ENCODE results near the gene MACROD2.

Gene MACROD2

DNA sequence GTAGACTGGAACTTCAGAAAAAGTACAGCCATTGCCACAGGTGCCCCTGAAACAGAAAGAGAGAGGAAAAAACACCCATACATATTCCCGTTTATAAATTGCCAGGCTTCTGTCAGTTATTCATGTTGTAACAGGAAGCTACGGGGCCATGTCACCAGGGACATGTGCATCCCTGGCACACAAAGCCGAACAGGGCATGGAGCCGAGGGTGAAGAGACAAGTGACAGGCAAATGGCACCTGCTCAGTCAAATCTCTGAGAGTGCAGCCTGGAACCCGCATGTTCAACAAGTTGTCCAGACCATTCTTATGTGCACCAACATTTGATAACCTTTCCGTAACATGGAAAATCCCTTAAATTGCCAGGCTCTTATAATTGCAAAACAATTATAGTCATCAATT is 1837.2 kb downstream of the MACROD2 start:
- Histone ChIP-seq H3K9me3 (ENCODE audit: insufficient read depth, low read length) (no peaks in the 10 kb centered on the region), H3K79me2 (ENCODE audit: insufficient read depth, low read length) (no peaks in the 10 kb centered on the region), H3F3A (ENCODE audit: insufficient read depth) (no peaks in the 10 kb centered on the region), H3K4me3 (ENCODE audit: insufficient read depth, low read length, poor library complexity, severe bottlenecking) (no peak overlapping the region), H3K27ac (ENCODE audit: low read depth, low read length) (no peak overlapping the region), H3K4me2 (ENCODE audit: low read depth, low read length, poor library complexity, severe bottlenecking) (no peak overlapping the region), H3K9me2 (replicated peaks; ENCODE audit: insufficient read depth, low read length) (no peaks in the 10 kb centered on the region), H3K36me3 (ENCODE audit: low read length) (no peaks in the 10 kb centered on the region), H3K27me3 (ENCODE audit: low read length) (peaks cover 5% of the 10 kb centered on the region; the same call in 1 of the 2 replicates), H2AFZ (ENCODE audit: low read depth, low read length, severe bottlenecking) (no peak overlapping the region), H4K20me1 (ENCODE audit: low read depth, low read length) (no peaks in the 10 kb centered on the region), H3K9ac (ENCODE audit: low read length) (no peak overlapping the region)
- TF ChIP-seq EZH2phosphoT487 (conservative IDR thresholded peaks at IDR 0.05; ENCODE audit: low read length) (no peak), CTCF (IDR thresholded peaks at IDR 0.05; ENCODE audit: insufficient read depth, low read length, poor library complexity, severe bottlenecking) (no peak)

DNA sequence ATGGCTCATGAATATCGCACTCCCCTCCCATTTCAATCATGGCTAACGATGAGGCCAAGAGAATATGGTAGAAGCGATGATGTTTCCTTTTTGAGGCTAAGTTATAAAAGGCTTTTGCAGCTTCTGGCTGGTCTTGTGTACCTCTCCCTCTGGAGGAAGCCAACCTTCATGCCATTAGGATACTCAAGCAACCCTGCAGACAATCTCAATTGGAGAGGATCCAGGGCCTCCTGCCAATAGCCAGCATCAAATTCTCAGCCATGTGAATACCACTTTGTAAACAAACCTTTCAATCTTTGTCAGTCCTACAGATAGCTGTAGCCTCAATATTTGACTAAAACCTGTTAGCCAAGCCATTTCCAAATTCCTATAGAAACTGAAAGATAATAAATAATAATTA is 1839.5 kb downstream of the MACROD2 start:
- Histone ChIP-seq H3K4me2 (ENCODE audit: low read depth, low read length, poor library complexity, severe bottlenecking) (no peak overlapping the region), H3K27me3 (ENCODE audit: low read length) (peaks cover 5% of the 10 kb centered on the region; the same call in 1 of the 2 replicates)

GRCh38 chr20:15835811-15836210 is 1840.5 kb downstream of the MACROD2 start:
- H2AFZ ChIP-seq (ENCODE audit: low read depth, low read length, severe bottlenecking): no peak overlapping the region
- H3K9me2 ChIP-seq (replicated peaks; ENCODE audit: insufficient read depth, low read length): no peaks in the 10 kb centered on the region
- H3K4me3 ChIP-seq (ENCODE audit: insufficient read depth, low read length, poor library complexity, severe bottlenecking): no peak overlapping the region
- H3F3A ChIP-seq (ENCODE audit: insufficient read depth): no peaks in the 10 kb centered on the region
- H4K20me1 ChIP-seq (ENCODE audit: low read depth, low read length): no peaks in the 10 kb centered on the region
- no peak for TF ChIP-seq CTCF (IDR thresholded peaks at IDR 0.05; ENCODE audit: insufficient read depth, low read length, poor library complexity, severe bottlenecking)
- no peak for TF ChIP-seq EZH2phosphoT487 (conservative IDR thresholded peaks at IDR 0.05; ENCODE audit: low read length)
- no peaks in the 10 kb centered on the region for H3K36me3 ChIP-seq (ENCODE audit: low read length)
- no peak overlapping the region for H3K9ac ChIP-seq (ENCODE audit: low read length)
- no peak overlapping the region for H3K4me2 ChIP-seq (ENCODE audit: low read depth, low read length, poor library complexity, severe bottlenecking)
- H3K27ac ChIP-seq (ENCODE audit: low read depth, low read length): no peak overlapping the region
- peaks cover 5% of the 10 kb centered on the region; the same call in 1 of the 2 replicates for H3K27me3 ChIP-seq (ENCODE audit: low read length)
- H3K9me3 ChIP-seq (ENCODE audit: insufficient read depth, low read length): no peaks in the 10 kb centered on the region
- H3K79me2 ChIP-seq (ENCODE audit: insufficient read depth, low read length): no peaks in the 10 kb centered on the region

More for the DNA sequence above, 1839.5 kb downstream of the MACROD2 start:
- Histone ChIP-seq H3K4me3 (ENCODE audit: insufficient read depth, low read length, poor library complexity, severe bottlenecking) (no peak overlapping the region), H3K79me2 (ENCODE audit: insufficient read depth, low read length) (no peaks in the 10 kb centered on the region), H3F3A (ENCODE audit: insufficient read depth) (no peaks in the 10 kb centered on the region), H4K20me1 (ENCODE audit: low read depth, low read length) (no peaks in the 10 kb centered on the region), H3K9me2 (replicated peaks; ENCODE audit: insufficient read depth, low read length) (no peaks in the 10 kb centered on the region), H3K27ac (ENCODE audit: low read depth, low read length) (no peak overlapping the region), H3K36me3 (ENCODE audit: low read length) (no peaks in the 10 kb centered on the region), H2AFZ (ENCODE audit: low read depth, low read length, severe bottlenecking) (no peak overlapping the region), H3K9me3 (ENCODE audit: insufficient read depth, low read length) (no peaks in the 10 kb centered on the region), H3K9ac (ENCODE audit: low read length) (no peak overlapping the region)
- TF ChIP-seq CTCF (IDR thresholded peaks at IDR 0.05; ENCODE audit: insufficient read depth, low read length, poor library complexity, severe bottlenecking): no peak
